Epidermal melanocyte (primary cell): ENCODE data around the gene EEPD1.

Experiments used
- DNase-seq: peaks from one replicate; pipeline ENCODE4 v3.0.0; 2011; ENCODE audit warnings: low spot score; ENCODE audit not compliant: insufficient read length

The EEPD1 gene

GRCh38 chr7:36154255-36155212 lies 1.5 kb downstream of the EEPD1 start:
- no peak for DNase-seq

DNA sequence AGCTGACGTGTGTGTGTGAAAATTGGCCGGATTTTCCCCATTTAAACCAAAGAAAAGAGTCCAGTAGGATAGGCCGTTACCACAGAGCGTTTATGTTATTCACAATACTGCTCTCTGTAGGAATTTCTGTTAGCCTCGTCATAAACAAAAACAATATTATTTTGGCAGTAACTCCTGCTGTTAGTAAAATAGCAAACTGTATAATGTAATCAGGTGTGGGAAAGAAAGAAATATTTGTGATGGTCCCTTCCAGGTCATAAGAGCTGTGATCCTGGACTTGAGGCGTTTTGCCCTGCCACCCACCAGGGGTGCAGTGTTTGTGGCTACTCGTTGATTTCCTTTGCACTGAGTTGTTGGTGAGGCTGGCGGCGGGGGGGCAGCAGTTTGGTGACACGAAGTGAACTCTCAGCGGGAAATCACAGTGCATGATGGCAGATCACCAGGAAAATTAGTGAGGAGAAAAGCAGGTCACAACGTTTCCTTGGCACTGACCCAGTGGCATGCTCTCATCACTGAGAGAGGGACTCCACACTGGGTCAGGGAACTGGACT lies 2.8 kb downstream of the EEPD1 start:
- DNase-seq = no peak

DNA sequence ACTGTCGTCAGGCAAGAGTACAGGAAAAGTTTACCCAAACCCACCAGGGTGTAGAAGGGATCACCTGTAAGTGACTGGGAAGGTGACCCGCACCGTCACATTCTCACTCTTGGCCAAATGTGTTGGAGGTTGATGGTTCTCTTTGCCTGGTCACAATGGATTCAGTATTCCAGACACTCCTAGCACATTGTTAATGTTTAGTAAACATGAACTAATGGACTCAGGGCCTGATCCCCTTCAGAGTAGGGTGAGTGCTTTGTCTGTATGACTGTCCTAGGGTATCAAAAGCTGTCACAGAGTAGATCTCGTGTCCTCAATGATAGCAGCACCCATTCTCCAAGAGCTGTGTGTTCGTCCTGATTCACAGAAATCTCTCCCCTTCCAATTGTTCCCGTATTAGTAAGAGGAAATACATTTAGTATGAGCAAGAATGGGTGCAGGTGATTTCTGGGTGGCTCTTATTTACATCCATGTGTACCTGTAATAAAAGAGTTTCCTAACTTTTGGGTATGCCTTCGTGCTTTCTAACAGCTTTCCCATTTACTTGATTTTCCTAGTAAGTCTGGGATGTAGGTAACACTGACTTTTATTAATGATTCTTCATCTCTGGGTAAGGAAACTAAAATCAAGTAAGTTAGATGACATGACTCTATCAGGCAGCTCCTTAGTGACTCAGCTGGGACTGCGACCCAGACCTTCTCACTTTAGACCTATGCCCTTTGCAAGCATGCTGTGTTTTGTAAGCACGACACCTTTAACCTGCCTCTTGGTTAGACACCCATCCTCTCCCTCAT lies 4.7 kb downstream of the EEPD1 start:
- DNase-seq = no peak

DNA sequence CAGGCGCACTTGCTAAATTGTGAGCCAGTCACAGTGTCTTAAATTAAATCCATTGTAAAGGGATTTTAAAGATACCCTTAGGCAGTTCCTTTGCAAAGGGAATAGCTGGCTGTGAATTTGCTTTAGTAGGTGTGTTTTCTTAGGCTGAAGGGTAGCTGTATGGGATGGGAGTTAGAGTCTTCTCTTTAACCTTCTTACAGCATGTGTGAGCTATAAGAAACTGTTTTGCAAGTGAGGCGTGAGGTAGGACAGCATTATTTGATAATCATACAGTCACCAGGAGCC lies 5.2 kb downstream of the EEPD1 start:
- no peak for DNase-seq

GRCh38 chr7:36159618-36160017 lies 6.6 kb downstream of the EEPD1 start:
- no peak for DNase-seq

GRCh38 chr7:36160313-36160712 lies 7.3 kb downstream of the EEPD1 start:
- no peak for DNase-seq

DNA sequence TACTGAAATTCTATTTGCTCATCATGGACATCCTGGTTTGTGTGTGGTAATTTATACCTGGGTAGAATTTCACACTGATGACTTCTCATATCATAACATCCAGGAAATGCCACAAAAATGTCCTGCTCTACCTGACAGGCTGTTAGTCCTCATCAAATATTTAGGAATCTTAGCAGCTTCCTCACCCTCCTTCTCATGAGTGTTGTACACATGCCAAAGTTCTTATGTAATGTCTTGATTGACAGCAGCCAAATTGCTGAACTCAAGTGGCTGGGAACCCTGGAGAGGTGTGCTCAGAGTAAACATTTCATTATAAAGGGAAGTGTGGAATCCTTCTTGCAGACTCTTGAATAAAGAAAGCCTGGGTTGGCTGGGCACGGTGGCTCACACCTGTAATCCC lies 8.9 kb downstream of the EEPD1 start:
- DNase-seq = no peak

- no peak for DNase-seq
These were observed 12.0 kb downstream of the EEPD1 start for GRCh38 chr7:36165059-36165458.

DNA sequence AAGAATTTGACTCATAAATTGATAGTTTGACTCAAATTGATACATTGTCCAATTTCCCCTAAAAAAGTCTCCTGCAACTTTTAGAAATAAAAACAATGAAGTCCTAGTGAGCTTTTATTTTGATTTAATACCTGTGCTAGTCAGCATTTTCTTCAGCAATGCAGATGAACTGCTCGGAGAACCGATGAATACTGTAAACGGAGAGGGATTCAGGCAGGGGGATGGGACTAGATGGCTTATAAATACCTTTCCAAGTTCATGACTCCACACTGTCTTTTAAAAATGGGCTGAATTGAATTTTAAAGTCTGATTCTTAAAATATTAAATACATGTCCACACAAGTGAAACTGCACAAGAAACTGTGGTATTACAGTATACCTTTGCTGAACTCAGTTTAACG lies 12.7 kb downstream of the EEPD1 start:
- DNase-seq = no peak

DNA sequence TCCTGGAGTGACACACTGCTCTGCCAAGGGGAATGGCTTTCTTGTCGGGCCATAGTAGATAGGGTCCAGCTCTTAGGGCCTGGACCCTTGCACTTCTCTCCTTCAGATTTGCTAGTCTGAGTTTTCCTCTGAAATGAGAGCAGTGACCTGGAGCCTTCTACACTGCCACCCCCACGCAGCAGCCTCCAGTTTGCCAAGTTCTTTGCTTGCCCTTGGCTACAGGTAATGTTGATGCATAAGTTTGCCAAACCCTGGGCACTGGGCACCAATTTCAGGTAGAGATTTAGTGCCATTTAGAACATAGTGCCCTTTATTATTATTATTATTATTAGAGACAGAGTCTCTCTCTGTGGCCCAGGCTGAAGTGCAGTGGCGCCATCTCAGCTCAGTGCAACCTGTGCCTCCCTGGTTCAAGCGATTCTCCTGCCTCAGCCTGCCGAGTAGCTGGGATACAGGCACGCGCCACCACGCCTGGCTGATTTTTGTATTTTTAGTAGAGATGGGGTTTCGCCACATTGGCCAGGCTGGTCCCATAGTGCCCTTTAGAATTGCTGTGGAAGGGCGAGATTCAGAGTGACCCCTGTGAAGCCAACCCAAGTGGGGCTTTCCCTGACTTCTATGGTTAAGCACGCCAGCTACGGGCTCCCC lies 14.5 kb downstream of the EEPD1 start:
- DNase-seq = no peak

- no peak for DNase-seq
These were observed 18.4 kb downstream of the EEPD1 start for GRCh38 chr7:36171503-36171902.

DNA sequence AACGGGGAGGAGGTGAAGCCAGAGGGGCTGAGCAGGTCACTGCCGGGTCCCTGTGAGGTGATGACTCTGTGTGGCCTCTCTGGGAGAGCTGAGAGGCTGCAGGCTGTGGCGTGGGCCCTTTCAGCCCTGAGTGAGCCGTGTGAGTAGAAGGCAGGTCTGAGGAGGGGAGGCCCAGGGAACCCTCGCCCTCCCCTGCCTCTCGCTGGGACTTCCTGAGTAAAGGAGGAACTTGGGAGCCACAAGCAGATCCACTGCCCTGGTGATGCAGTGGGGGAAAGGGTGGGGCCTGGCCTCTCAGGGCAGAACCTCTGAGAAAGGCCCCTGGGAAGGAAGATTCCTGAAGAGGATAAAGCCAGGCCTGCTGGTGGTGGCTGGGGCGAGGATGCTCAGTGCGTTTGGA lies 22.8 kb downstream of the EEPD1 start:
- no peak for DNase-seq

GRCh38 chr7:36176697-36177096 lies 23.6 kb downstream of the EEPD1 start:
- DNase-seq = no peak

- no peak for DNase-seq
These were observed 27.1 kb downstream of the EEPD1 start for GRCh38 chr7:36180121-36180520.

DNA sequence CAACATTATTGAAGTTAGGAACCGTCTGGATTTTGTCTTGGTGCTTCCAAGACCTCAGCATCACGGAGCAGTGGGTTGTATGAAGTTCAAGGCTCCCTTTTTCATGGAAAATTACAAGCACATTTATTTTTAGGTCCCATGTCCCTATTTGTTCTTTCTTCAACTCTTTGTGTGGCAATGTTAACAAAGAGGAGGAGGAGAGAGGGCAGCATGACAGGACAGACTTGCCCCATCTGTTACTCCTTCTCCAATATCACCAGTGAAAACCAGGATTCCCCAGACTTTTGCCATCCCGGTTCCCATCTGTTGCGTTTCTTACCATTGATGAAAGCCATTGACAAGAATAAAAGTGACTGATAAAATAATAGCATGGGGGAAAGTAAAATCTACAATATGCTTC lies 28.6 kb downstream of the EEPD1 start:
- DNase-seq = no peak

- no peak for DNase-seq
These were observed 30.0 kb downstream of the EEPD1 start for GRCh38 chr7:36182854-36183604.

DNA sequence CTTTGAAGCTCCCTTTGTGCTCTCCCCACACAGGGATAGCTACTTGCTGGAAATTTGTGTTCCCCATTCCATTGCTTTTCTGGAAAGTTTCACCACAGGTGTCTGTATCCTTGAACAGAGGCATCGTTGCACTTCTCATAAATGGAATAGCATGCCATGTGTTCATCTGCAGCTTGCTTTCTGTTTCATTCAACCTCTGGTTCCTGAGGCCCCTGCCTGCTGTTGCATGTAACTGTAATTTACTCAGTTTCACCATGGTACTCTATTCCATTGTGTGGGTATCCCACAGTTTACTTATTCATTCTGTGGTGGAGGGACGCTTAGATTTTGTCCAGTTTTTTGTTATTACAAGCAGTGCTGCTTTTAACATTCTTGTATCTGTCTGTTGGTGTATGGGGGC lies 32.0 kb downstream of the EEPD1 start:
- DNase-seq = no peak

- DNase-seq = no peak
These were observed 32.7 kb downstream of the EEPD1 start for GRCh38 chr7:36185756-36186155.

- no peak for DNase-seq
These were observed 33.5 kb downstream of the EEPD1 start for GRCh38 chr7:36186359-36187121.

- no peak for DNase-seq
These were observed 35.2 kb downstream of the EEPD1 start for GRCh38 chr7:36188266-36188665.
